UCSD-AML1 (cell line): Measurements from ENCODE around the gene HDGF.

Experiments used
- DNase-seq: peaks from one replicate; lab custom pipeline; 2025; ENCODE audit not compliant: unreplicated experiment; lab: John Stamatoyannopoulos, UW

HDGF gene

DNA sequence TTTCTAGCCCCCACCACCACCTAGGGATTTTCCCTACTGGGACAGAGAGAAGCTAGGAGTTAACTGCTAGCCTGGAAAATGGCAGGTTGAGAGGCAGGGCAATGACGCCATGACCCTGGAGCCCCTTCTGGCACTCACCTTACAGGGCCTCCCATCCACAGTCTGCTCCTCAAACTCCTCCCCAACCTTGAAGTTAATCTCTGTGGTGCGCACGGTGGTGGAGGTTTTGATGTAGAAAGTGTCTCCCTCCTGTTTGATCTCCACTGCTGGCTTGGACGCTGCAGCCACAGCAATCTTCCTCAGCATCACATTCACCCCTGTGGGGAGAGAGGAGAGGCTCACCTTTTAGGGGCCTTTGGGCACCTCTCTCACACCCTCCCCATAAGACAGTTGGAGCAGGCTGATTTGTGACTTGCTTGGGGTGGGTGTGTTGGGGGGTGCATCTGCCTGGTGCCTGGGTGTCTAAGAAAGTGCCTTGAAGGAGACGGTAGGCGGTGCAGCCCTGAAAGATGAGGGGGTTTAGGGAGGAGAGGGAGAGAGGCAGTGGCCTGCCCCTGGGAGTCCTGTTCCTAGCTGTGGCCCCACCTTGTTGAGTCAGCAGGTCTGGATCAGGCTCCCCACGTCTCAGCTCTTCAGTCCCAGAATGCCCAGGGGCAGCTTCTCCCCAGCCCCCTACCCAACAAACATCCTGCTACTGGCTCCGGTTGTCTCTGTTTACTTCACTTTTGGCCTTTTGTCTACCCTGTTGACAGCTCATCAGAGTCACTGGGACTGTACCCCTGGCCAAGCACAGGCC, 50.5 kb downstream of the HDGF start:
- DNase-seq = no peak

DNA sequence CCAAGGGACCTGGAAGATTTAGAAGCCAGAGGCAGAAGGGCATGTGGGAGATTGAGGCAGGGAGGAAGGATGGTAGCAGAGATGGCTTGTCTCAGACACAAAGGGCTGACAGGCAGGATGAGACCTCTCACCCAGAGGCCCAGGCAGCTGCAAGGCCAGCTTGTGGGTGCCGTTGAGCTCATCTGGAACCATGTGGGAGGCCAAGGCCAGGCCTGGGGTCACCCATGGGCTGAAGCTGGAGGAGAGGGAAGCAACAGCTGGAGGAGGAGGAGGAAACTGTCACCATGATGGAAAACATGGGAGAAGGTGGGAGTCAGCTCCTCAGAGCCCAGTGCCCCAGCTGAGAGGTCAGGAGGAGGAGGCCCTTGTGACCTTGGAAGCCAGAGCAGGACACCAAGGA, 52.5 kb downstream of the HDGF start:
- no peak for DNase-seq

- no peak for DNase-seq
These were observed 54.0 kb downstream of the HDGF start for GRCh38 chr1:156697481-156697880.

GRCh38 chr1:156696755-156697154, 54.7 kb downstream of the HDGF start:
- no peak for DNase-seq

GRCh38 chr1:156694690-156694962, 56.8 kb downstream of the HDGF start:
- DNase-seq = no peak

DNA sequence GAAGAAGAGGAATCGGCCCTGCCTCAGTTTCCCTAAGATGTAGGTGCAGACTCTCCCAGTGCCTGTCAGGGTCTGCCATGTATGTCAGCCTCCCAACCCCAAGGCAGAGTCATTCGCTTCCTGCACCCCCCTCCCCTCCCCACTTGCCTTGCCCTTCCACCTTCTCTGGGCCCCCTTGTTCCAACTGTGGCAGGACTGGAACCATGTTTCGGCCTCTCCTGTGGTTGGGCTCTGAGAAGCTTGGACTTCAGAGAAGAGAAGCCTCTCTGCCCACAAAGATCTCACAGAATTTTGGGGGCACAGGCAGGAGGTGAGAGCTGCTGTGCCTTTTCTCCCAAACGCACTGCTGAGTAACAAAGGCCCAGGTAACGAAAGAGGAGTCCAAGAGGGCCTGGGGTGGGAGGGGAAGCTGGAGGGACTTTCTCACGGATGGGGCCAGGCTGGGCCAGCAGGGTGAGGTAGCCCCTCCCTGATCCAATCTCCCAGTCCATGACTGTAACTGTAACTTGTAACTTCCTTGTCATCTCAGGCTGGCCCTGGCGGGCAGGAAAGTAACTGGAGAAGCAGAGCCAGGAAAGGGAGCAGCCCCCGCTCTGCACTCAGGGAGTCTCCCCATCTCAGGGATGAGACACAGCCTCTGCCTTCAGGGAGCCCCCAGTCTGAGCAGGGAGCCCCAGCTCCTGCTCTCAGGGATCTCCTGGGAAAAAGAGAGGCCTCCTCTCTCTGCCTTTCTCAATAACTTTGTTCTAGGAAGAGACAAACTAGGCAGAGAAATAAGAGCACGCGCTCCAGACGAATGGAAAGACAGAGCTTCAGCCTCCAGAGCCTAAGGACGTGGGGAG, 57.4 kb downstream of the HDGF start:
- DNase-seq = peak; percentile 34

GRCh38 chr1:156692925-156693847, 58.3 kb downstream of the HDGF start:
- DNase-seq = peak; percentile 44

DNA sequence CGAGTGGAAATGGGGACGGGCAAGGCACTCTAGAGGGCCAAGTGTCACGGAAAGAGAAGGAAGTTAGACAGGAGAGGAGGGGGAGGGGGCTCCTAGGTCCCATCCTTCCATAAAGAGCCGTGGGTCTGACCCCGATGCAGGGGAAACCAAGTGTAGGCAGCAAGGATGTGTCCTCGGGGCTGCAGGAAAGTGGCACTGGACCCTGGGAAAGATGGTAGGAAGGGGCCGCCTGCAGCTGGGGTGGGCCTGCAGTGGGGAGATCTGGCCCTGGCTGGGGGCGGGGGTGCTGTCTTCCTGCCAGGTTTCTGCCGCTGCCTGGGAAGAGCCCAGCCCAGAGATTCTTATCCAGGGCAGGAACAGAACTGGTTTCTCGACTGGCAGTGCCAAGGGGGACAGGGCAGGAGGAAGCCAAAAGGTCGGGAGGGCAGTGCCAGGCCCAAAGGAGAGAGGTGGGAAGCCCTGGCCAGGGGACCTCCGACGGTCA, 59.0 kb downstream of the HDGF start:
- DNase-seq = no peak
